SK-N-MC (cell line): ENCODE results near the gene P4HA1.

Experiments used
- DNase-seq: peaks from one replicate; pipeline ENCODE4 v3.0.0-alpha.2; 2011; ENCODE audit warnings: low read depth, low spot score
- H3K27ac ChIP-seq: fragments of 200-600 bp; sonication (generic); 2 replicates; pipeline ENCODE4 v1.5.1; 2016; ENCODE audit warnings: mixed run types
- H3K36me3 ChIP-seq: fragments of 200-600 bp; sonication (generic); 2 replicates; pipeline ENCODE4 v1.6.1; 2017; ENCODE audit warnings: antibody characterized with exemption, low read length, mixed read lengths; ENCODE audit not compliant: insufficient read depth
- H3K4me3 ChIP-seq: fragments of 200-600 bp; sonication (generic); 2 replicates; pipeline ENCODE4 v1.5.1; 2016
- H3K9ac ChIP-seq: fragments of 200-600 bp; sonication (generic); 2 replicates; pipeline ENCODE4 v1.8.0; 2017; ENCODE audit warnings: mixed run types, mixed read lengths; ENCODE audit not compliant: insufficient read length
- H3K9me3 ChIP-seq: fragments of 200-600 bp; sonication (generic); 2 replicates; pipeline ENCODE4 v1.6.1; 2017; ENCODE audit warnings: low read depth, mild to moderate bottlenecking, antibody characterized with exemption, low read length, moderate library complexity, mixed read lengths
- EZH2 ChIP-seq: fragments of 200-600 bp; sonication (generic); IDR thresholded peaks from one replicate; pipeline ENCODE4 v1.6.1; 2017; ENCODE audit warnings: antibody characterized with exemption
- FOXP2 ChIP-seq: optimal IDR thresholded peaks from 2 replicates; pipeline ENCODE3; 2011; ENCODE audit warnings: mild to moderate bottlenecking, moderate library complexity; ENCODE audit not compliant: insufficient read depth; ENCODE audit errors: extremely low read length, control extremely low read depth
- POLR2AphosphoS5 ChIP-seq: IDR thresholded peaks from 2 replicates; pipeline ENCODE4 v1.6.1; 2012; ENCODE audit warnings: mild to moderate bottlenecking, low read depth, low read length, borderline replicate concordance

The P4HA1 gene

GRCh38 chr10:73097305-73097670, 622 bp upstream of the P4HA1 start:
- H3K4me3 ChIP-seq: peak overlapping the region; percentile 83
- H3K27ac ChIP-seq: peak overlapping the region; percentile 64; the same call in 1 of the 2 replicates
- TF ChIP-seq EZH2 (no peak), POLR2AphosphoS5 (no peak), FOXP2 (no peak)
- no peaks in the 10 kb centered on the region for H3K9me3 ChIP-seq
- peak overlapping the region; percentile 41 for H3K9ac ChIP-seq
- DNase-seq: no peak
- no peaks in the 10 kb centered on the region for H3K36me3 ChIP-seq

- TF ChIP-seq EZH2 (no peak), FOXP2 (no peak), POLR2AphosphoS5 (no peak)
- Histone ChIP-seq H3K27ac (peak overlapping the region; percentile 83), H3K36me3 (no peaks in the 10 kb centered on the region), H3K9ac (peak overlapping the region; percentile 73), H3K4me3 (peak overlapping the region; percentile 83), H3K9me3 (no peaks in the 10 kb centered on the region)
- DNase-seq: no peak
Measured at GRCh38 chr10:73096041-73096448, 621 bp downstream of the P4HA1 start.

- Histone ChIP-seq H3K9me3 (no peaks in the 10 kb centered on the region), H3K27ac (peak overlapping the region; percentile 83)
- DNase-seq: no peak
Measured at GRCh38 chr10:73095481-73096021, 1.1 kb downstream of the P4HA1 start.

GRCh38 chr10:73094986-73095480, 1.6 kb downstream of the P4HA1 start:
- Histone ChIP-seq H3K27ac (peak overlapping the region; percentile 83), H3K9ac (peak overlapping the region; percentile 73), H3K9me3 (no peaks in the 10 kb centered on the region), H3K36me3 (no peaks in the 10 kb centered on the region), H3K4me3 (peak overlapping the region; percentile 83)
- TF ChIP-seq FOXP2 (no peak), EZH2 (no peak), POLR2AphosphoS5 (no peak)
- DNase-seq: no peak

More at GRCh38 chr10:73095481-73096021, 1.1 kb downstream of the P4HA1 start:
- no peak for TF ChIP-seq EZH2
- TF ChIP-seq POLR2AphosphoS5: no peak
- no peak for TF ChIP-seq FOXP2
- Histone ChIP-seq H3K9ac (peak overlapping the region; percentile 73), H3K4me3 (peak overlapping the region; percentile 83), H3K36me3 (no peaks in the 10 kb centered on the region)

- H3K27ac ChIP-seq: 0 out of 2 replicates have a peak overlapping the region, but pooled peaks have one; percentile 25
- TF ChIP-seq POLR2AphosphoS5: no peak
- TF ChIP-seq FOXP2: no peak
- no peak for TF ChIP-seq EZH2
- H3K4me3 ChIP-seq: peak overlapping the region; percentile 83
- H3K9me3 ChIP-seq: no peaks in the 10 kb centered on the region
- DNase-seq: no peak
- peak overlapping the region; percentile 73 for H3K9ac ChIP-seq
- H3K36me3 ChIP-seq: no peaks in the 10 kb centered on the region
Measured at GRCh38 chr10:73093922-73094850, 2.5 kb downstream of the P4HA1 start.

- H3K9ac ChIP-seq: no peak overlapping the region
- TF ChIP-seq EZH2 (no peak), POLR2AphosphoS5 (no peak), FOXP2 (no peak)
- H3K9me3 ChIP-seq: no peaks in the 10 kb centered on the region
- H3K36me3 ChIP-seq: no peaks in the 10 kb centered on the region
- no peak for DNase-seq
- no peak overlapping the region for H3K4me3 ChIP-seq
- no peak overlapping the region for H3K27ac ChIP-seq
Measured at GRCh38 chr10:73092830-73093229, 3.8 kb downstream of the P4HA1 start.

GRCh38 chr10:73088304-73088703, 8.4 kb downstream of the P4HA1 start:
- no peak for DNase-seq
- no peak overlapping the region for H3K9ac ChIP-seq
- no peak for TF ChIP-seq FOXP2
- TF ChIP-seq POLR2AphosphoS5: no peak
- no peak for TF ChIP-seq EZH2
- H3K27ac ChIP-seq: no peak overlapping the region
- H3K4me3 ChIP-seq: no peak overlapping the region
- H3K9me3 ChIP-seq: no peaks in the 10 kb centered on the region
- H3K36me3 ChIP-seq: no peaks in the 10 kb centered on the region

- Histone ChIP-seq H3K4me3 (no peak overlapping the region), H3K27ac (no peak overlapping the region), H3K9ac (no peak overlapping the region), H3K36me3 (no peaks in the 10 kb centered on the region), H3K9me3 (no peaks in the 10 kb centered on the region)
- no peak for DNase-seq
- TF ChIP-seq FOXP2: no peak
- no peak for TF ChIP-seq POLR2AphosphoS5
- TF ChIP-seq EZH2: no peak
Measured at GRCh38 chr10:73086816-73087215, 9.8 kb downstream of the P4HA1 start.
